Kidney tubule cell (primary cell): ENCODE data around the gene LONP1.
"Not testable (repeated sequence)": the region's sequence is repeated elsewhere in the genome, so short reads cannot be mapped to it uniquely, and the experiment has no call there.

ENCODE experiments used
- DNase-seq: peaks from one replicate; pipeline ENCODE4 v3.0.0-alpha.2; 2018; ENCODE audit warnings: low spot score

LONP1 gene

GRCh38 chr19:5693195-5694166 lies 26.5 kb downstream of the LONP1 start:
- no peak for DNase-seq

GRCh38 chr19:5692723-5693194 lies 27.2 kb downstream of the LONP1 start:
- no peak for DNase-seq

DNA sequence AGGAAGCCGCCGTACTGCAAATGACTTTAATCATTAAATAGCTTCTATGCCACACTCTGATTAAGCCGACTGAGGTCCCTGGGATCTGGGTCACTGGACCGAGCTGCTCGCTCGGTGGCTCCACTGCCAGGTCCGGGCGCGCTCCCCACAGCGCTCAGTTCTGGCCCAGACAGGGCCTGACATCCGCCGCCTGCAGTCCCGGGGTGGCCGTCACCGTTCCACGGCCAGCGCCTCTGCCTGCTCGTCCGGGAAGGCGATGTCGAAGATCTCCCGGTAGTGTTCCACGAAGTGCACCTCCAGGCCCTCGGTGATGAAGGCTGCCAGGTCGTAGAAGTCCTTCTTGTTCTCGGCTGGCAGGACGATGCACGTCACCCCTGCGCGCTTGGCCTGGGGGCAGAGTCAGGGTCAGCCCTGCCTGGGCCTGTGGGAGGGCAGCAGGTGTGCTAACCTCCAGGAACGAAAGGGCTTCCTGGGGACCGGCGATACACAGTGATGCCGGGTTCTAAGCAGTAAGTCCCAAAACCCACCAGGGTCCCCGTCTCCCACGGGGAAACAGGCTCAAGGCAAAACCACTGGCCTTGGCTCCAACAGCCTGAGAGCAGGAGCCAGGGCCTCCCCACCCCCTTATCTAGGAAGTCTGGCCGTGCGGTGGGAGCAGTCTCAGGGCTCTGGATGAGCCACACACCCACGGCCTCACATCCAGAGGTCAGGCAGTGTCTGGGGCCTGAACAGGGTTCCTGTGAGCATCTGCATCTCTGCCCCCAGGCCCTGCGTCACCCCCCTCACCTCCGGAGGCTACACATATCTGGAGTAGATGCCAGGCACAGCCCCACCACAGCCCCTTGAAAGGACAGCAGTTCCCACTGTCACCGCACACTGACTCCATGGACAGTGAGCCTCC lies 27.9 kb downstream of the LONP1 start:
- DNase-seq: no peak

DNA sequence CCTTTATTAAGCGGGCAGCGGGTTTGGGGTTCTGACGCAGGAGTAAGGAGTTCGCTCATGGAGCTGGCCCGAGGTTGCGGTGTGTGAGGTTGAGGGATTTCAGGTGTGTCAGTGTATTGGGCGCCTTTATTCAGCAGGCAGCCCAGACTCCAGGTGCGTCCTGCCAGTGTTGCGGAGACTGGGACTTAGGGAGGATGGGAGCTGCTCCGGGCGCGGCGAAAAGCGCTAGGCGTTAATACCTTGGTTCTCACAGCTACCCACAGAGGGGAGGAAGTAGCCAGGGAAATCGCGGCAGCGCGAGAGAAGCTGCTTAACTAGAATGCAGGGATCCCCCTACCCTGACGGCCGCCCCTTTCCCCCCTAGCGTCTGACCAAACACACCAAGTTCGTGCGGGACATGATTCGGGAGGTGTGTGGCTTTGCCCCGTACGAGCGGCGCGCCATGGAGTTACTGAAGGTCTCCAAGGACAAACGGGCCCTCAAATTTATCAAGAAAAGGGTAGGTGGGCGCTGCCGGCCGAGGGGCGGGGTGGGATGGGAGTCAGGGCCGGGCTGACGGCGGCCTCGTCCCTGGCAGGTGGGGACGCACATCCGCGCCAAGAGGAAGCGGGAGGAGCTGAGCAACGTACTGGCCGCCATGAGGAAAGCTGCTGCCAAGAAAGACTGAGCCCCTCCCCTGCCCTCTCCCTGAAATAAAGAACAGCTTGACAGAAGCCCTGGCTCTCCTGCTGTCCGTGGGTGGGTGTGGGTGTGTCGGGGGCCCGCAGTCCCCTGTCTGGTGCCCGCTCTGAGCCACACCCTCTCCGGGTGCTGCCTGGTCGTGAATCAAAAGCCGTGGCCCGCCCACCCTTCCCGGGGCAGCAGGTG lies 28.8 kb downstream of the LONP1 start:
- peak; percentile 73 for DNase-seq

- peak; percentile 96 for DNase-seq
These were observed 29.6 kb downstream of the LONP1 start, which contains the start of gene RPL36 for GRCh38 chr19:5690125-5690954. RPL36 (plus strand) TSS chr19:5690295; CDS start chr19:5690508, 213 bp downstream.

DNA sequence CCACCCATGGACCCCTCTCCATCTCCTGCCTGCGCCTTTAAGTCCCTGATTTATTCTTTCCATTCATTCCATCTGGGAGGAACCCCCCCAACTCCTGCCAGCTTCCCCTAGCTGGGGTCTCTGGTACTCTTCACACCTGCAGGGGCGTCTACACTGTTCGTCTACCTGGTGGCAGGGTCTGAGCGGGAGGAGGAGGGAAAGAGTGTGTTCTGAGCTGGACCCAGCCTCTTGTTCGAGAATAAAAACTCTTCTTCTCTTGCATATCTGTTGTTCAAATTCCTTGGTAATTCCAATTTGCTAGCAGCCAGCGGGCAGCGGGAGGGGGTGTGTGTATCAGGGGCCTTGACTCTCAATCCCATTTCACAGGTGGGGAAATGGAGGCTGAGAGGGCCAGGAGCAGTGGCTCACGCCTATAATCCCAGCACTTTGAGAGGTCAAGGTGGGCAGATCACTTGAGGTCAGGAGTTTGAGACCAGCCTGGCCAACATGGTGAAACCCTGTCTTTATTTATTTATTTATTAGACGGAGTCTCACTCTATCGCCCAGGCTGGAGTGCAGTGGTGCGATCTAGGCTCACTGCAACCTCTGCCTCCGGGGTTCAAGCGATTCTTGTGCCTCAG lies 31.6 kb downstream of the LONP1 start:
- DNase-seq: not testable (repeated sequence)

- no peak for DNase-seq
These were observed 32.4 kb downstream of the LONP1 start for GRCh38 chr19:5687360-5688198.

- peak; percentile 95 for DNase-seq
These were observed 33.1 kb downstream of the LONP1 start for GRCh38 chr19:5686647-5687359.

GRCh38 chr19:5686326-5686646 lies 33.7 kb downstream of the LONP1 start:
- DNase-seq: no peak

GRCh38 chr19:5684694-5685430 lies 35.1 kb downstream of the LONP1 start:
- DNase-seq: no peak

GRCh38 chr19:5683177-5683886 lies 36.6 kb downstream of the LONP1 start:
- no peak for DNase-seq

DNA sequence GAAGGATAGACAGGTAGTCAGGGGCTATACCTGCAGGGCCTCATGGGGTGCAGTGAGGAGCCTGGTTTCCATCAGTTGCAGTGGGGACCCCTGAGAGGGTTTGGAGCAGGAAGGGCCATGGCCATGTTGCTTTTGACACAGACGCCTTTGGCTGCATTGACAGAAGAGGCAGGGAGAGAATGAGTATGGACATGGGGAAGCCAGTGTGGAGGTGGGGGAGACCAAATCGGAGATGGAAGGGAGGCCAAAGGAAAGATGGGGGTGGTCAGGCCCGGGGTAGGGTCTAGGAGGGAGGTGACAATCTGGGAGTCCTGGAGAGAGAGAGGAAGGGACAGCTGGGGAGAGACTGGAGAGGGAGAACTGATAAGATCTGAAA lies 37.9 kb downstream of the LONP1 start:
- no peak for DNase-seq

- no peak for DNase-seq
These were observed 38.4 kb downstream of the LONP1 start for GRCh38 chr19:5681391-5682106.

- peak; percentile 99 for DNase-seq
These were observed 39.2 kb downstream of the LONP1 start, which contains the start of the genes HSD11B1L and MICOS13 for GRCh38 chr19:5680437-5681368. HSD11B1L (plus strand) TSS chr19:5681027; CDS start chr19:5684833, 3,806 bp downstream. MICOS13 (minus strand) TSS chr19:5680516; CDS start chr19:5680486, 30 bp downstream.

- peak; percentile 37 for DNase-seq
These were observed 39.9 kb downstream of the LONP1 start for GRCh38 chr19:5680084-5680436.
